ENCODE data around the gene CRYGN. TPM values are rescaled to one million over a fixed set of nuclear protein-coding genes. Genes with fewer than 3 reads are reported as not detected.

The CRYGN gene
- total RNA-seq, 2 donors from 2014 or later, result 0.35 TPM; not detected in 1

DNA sequence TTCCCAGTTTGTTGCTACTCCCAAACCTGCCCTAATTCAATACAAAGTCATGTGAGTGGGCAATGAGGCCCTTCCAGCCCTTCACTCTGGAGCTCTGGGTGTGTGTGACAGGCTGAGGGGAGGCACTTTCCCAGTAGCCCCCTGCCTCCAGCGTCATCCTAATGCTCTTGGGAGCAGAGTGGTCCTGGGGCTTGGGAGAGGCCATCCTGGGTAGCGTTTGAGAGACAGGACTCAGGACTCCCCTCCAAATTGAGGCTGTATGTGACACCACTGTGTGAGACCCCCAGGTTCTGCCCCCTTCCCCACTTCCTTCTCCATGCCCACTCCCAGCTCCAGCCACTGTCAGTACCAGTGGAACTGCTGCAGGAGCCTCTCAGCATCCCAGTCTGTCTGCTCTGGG lies 6.5 kb upstream of the CRYGN start:
- H3K4me3 ChIP-seq, result no peak overlapping the region

DNA sequence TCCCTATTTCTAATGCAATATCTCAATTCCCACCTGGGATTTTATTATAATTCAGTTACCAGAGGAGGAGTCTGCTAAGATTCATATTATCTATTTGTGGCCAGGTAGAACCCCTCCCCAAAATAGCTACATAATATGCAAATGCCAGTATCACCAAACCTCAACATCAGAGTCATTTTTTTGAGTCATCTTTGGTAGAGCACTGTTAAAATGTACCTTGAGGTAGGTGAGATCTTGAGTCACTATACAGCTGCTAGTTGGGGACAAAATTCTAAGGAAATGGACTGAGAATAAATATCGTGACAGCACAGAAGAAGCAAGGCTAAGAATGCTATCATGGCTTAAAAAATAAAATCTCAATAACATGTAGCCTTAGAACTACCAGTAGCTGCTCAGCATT lies 4.7 kb upstream of the CRYGN start:
- H3K27me3 ChIP-seq (replicated peaks; ENCODE audit: insufficient read depth), result no peaks in the 10 kb centered on the region
- no peak overlapping the region for H3K4me3 ChIP-seq
- H3K4me1 ChIP-seq (ENCODE audit: control insufficient read depth in 1 of 2, low read depth in 2 of 2), result peaks cover 19 to 39% of the 10 kb centered on the region in 2 donors
- ATAC-seq (ENCODE audit: insufficient number of reproducible peaks, low FRiP score, low read depth), result no peak
- no peak for DNase-seq (ENCODE audit: low spot score)
- H3K36me3 ChIP-seq, result no peaks in the 10 kb centered on the region
- TF ChIP-seq, protein P1, sequence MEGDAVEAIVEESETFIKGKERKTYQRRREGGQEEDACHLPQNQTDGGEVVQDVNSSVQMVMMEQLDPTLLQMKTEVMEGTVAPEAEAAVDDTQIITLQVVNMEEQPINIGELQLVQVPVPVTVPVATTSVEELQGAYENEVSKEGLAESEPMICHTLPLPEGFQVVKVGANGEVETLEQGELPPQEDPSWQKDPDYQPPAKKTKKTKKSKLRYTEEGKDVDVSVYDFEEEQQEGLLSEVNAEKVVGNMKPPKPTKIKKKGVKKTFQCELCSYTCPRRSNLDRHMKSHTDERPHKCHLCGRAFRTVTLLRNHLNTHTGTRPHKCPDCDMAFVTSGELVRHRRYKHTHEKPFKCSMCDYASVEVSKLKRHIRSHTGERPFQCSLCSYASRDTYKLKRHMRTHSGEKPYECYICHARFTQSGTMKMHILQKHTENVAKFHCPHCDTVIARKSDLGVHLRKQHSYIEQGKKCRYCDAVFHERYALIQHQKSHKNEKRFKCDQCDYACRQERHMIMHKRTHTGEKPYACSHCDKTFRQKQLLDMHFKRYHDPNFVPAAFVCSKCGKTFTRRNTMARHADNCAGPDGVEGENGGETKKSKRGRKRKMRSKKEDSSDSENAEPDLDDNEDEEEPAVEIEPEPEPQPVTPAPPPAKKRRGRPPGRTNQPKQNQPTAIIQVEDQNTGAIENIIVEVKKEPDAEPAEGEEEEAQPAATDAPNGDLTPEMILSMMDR (IDR thresholded peaks at IDR 0.05), result no peak
- no peaks in the 10 kb centered on the region for H3K9me3 ChIP-seq
- H3K27ac ChIP-seq, result no peak overlapping the region

More for the DNA sequence above, 6.5 kb upstream of the CRYGN start:
- ATAC-seq (ENCODE audit: insufficient number of reproducible peaks, low FRiP score, low read depth) (no peak), DNase-seq (ENCODE audit: low spot score) (no peak)
- Histone ChIP-seq H3K9me3 (no peaks in the 10 kb centered on the region), H3K27ac (no peak overlapping the region), H3K36me3 (no peaks in the 10 kb centered on the region), H3K27me3 (replicated peaks; ENCODE audit: insufficient read depth) (no peaks in the 10 kb centered on the region), H3K4me1 (ENCODE audit: control insufficient read depth in 1 of 2, low read depth in 2 of 2) (peaks cover 2 to 21% of the 10 kb centered on the region in 2 donors)
- TF ChIP-seq, protein P1 (IDR thresholded peaks at IDR 0.05), result no peak

DNA sequence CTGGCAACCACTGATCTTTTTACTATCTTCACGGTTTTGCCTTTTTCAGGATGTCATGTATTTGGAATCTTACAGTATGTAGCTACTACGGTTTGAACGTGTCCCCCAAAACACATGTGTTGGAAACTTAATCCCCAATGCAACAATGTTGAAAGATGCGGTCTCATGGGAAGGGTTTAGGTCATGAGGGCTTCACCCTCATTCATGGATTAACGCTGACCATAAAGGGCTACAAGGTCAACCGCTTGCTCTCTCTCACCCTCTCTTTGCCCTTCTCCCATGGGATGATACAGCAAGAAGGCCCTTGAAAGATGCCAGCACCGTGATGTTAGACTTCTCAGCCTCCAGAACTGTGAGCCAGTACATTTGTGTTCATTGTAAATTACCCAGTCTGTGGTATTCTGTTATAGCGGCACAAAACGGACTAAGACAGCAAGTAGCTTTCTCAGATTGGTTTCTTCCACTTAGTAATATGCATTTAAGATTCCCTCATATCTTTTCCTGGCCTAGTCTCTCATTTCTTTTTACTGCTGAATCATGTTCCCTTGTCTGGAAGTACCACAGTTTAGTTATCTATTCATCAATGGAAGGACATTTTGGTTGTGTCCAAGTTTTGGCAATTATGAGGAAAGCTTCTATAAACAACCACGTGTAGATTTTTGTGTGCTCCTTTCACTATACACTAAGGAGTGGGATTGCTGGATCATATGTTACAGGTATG lies 3.0 kb upstream of the CRYGN start:
- Histone ChIP-seq H3K27me3 (replicated peaks; ENCODE audit: insufficient read depth) (no peaks in the 10 kb centered on the region), H3K9me3 (no peaks in the 10 kb centered on the region), H3K4me3 (no peak overlapping the region), H3K36me3 (no peaks in the 10 kb centered on the region), H3K27ac (no peak overlapping the region), H3K4me1 (ENCODE audit: control insufficient read depth in 1 of 2, low read depth in 2 of 2) (peaks cover 19 to 32% of the 10 kb centered on the region in 2 donors)
- TF ChIP-seq, protein P1 (IDR thresholded peaks at IDR 0.05), result no peak
- ATAC-seq (ENCODE audit: insufficient number of reproducible peaks, low FRiP score, low read depth) (no peak), DNase-seq (ENCODE audit: low spot score) (no peak)

DNA sequence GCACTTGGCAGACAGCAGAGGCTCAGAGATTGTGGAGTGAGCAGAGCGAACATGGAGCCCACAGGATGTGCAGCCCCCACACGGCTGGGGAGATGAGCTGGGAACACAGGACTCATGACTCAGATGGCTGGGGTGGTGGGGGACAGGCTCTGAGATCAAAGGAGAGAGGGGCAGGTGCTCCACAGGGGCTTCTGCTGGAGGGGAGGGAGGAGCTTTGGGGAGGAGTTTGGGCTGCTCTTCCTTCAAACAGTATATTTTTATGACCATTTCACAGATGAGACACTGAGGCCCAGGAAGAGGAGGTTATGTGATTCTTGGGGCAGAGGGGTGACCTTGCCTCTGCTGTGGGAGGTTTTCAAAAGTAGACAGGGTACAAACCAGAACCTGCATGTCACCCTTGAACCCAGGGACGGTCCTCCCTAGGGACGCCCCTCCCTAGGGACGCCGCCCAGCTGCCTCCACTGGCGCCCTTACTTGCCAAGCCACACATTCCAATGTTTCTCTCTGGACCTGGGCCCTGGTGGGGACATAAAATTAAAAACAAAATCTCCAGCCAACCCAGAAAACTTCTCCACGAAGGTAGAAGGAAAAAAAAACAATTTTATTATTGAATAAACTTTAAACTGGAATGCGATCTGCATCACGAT lies 981 bp upstream of the CRYGN start:
- ATAC-seq (ENCODE audit: insufficient number of reproducible peaks, low FRiP score, low read depth), result peak; percentile 16
- Histone ChIP-seq H3K27ac (peak overlapping the region; percentile 21 to 55), H3K4me3 (peak overlapping the region; percentile 35), H3K4me1 (ENCODE audit: control insufficient read depth in 1 of 2, low read depth in 2 of 2) (peaks cover 36 to 50% of the 10 kb centered on the region in 2 donors), H3K36me3 (no peaks in the 10 kb centered on the region), H3K27me3 (replicated peaks; ENCODE audit: insufficient read depth) (no peaks in the 10 kb centered on the region), H3K9me3 (no peaks in the 10 kb centered on the region)
- DNase-seq (ENCODE audit: low spot score), result no peak
- TF ChIP-seq, protein P1 (IDR thresholded peaks at IDR 0.05), result no peak

DNA sequence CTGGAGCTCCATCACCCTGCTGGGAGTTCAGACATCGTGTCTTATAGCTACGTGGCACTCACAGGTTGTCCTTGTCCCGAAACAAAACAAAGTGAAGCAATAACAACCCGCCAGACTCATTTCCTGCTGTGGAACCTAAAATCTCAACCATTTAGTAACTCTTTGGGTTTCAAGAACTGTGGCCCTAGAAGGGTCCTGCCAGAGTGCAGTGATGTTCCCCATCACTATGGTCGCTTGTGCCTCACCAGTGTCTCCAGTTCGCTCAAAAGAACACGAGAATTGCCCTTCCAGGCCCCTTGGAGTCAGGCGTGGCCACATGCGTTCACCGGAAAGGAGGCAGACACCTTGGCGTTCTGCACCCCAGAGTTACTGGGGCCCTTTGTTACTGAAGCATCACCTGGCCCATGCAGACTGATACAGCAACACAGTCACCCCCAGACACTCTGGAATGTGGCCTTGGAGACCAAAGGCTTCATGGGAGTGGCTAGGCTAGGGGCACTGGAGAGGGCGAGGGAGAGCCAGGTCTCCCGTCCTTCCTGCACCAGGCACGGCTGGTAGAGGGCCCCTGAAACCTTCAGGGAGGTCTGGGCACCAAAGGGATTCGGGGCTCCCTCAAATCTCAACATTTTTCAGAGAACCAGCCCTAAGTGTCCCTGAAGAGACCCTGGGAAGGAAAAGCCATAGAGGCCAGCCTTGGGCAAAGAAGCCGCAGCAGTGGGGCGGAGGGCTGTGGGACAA lies 908 bp downstream of the CRYGN start:
- ATAC-seq (ENCODE audit: insufficient number of reproducible peaks, low FRiP score, low read depth), result no peak
- TF ChIP-seq, protein P1 (IDR thresholded peaks at IDR 0.05), result no peak
- peak overlapping the region in 1 of 2 donors; percentile 91 for H3K27ac ChIP-seq
- no peak overlapping the region for H3K4me3 ChIP-seq
- peaks cover 38 to 61% of the 10 kb centered on the region in 2 donors for H3K4me1 ChIP-seq (ENCODE audit: control insufficient read depth in 1 of 2, low read depth in 2 of 2)
- no peak for DNase-seq (ENCODE audit: low spot score)
- no peaks in the 10 kb centered on the region for H3K27me3 ChIP-seq (replicated peaks; ENCODE audit: insufficient read depth)
- no peaks in the 10 kb centered on the region for H3K36me3 ChIP-seq
- no peaks in the 10 kb centered on the region for H3K9me3 ChIP-seq

All from thoracic aorta (tissue), 2 donors.